HG03457 (cell line): ENCODE data around the gene S100PBP.
A peak's percentile ranks its signal among the peaks of the same experiment; 100 is the strongest.
"Not testable (repeated sequence)": the region's sequence is repeated elsewhere in the genome, so short reads cannot be mapped to it uniquely, and the experiment has no call there.

Source experiments
- ATAC-seq: cut with Tn5 transposase; IDR thresholded peaks from one replicate; pipeline ENCODE4 v1.9.1; 2021; ENCODE audit warnings: moderate number of reproducible peaks; ENCODE audit not compliant: unreplicated experiment

Gene S100PBP

DNA sequence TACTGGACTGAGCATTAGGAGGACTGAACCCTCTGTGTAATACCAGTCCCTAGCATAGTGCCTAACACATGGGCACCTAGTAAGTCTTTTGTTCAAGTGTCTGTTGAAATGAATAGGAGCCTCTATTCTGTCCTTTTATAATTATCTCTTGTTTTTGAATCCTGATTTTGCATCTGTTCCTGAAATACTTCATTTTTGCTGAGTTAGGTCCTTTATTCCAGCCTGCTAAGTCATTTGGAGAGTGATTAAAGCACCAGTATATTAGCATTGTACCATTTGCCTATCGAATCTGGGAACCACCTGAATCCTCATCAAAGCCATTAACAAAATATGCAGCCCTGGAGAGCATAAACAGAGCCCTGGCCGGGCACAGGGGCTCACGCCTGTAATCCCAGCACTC is 32.6 kb upstream of the S100PBP start:
- ATAC-seq: no peak

GRCh38 chr1:32786856-32787255 is 30.6 kb upstream of the S100PBP start:
- no peak for ATAC-seq

DNA sequence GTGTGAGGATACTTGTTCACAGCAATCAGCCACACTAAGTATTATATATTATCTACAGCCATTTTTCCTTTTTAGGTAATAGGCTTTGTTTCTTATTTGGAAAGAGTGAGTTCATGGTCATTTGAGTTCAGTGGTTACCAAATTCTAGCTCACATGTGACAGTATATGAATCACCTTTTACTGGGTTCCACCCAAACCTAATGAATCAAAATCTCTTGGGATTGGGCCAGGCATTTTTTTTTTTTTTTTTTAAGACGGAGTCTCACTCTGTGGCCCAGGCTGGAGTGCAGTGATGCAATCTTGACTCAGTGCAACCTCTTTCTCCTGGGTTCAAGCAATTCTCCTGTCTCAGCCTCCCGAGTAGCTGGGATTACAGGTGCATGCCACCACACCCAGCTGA is 28.1 kb upstream of the S100PBP start:
- not testable (repeated sequence) for ATAC-seq

DNA sequence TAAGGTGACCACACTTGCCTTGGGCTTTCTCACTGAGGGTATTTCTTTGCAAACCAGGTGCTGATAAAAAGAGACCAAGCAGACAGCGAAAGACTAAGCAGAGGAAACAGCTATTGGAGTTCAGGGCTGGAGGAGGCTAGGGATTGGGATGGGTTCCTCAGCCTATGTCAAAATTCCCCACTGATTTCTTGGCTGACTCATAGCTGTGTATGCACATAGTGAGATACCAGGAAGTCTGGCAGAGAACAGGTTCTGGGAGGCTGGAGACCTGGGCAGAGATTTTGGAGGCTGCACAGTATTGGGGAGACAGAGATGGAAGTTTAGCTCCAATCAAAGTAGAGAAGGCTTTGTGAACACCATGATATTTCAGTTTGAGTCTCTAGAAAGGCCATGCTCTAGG is 25.6 kb upstream of the S100PBP start:
- ATAC-seq: no peak

GRCh38 chr1:32795763-32796162 is 21.7 kb upstream of the S100PBP start:
- not testable (repeated sequence) for ATAC-seq

DNA sequence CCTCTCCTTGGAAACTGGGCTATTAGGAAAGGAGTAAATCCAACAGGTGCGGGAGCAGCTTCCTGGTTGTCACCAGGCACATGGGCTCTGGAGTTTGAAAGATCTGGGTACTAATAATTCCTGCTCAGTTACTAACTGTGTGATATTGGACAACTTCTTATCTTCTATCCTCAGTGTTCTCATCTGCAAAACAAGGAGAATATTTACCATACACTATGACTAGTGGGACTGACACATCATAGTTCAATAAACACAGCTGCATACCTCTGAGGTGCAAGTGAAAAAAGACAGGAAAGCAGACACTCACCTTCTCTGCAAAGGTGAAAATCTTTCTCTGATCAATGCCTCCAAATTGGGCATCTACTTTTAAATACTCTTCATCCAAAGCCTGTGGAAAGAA is 20.0 kb upstream of the S100PBP start:
- ATAC-seq: no peak

GRCh38 chr1:32798191-32798590 is 19.3 kb upstream of the S100PBP start:
- no peak for ATAC-seq

DNA sequence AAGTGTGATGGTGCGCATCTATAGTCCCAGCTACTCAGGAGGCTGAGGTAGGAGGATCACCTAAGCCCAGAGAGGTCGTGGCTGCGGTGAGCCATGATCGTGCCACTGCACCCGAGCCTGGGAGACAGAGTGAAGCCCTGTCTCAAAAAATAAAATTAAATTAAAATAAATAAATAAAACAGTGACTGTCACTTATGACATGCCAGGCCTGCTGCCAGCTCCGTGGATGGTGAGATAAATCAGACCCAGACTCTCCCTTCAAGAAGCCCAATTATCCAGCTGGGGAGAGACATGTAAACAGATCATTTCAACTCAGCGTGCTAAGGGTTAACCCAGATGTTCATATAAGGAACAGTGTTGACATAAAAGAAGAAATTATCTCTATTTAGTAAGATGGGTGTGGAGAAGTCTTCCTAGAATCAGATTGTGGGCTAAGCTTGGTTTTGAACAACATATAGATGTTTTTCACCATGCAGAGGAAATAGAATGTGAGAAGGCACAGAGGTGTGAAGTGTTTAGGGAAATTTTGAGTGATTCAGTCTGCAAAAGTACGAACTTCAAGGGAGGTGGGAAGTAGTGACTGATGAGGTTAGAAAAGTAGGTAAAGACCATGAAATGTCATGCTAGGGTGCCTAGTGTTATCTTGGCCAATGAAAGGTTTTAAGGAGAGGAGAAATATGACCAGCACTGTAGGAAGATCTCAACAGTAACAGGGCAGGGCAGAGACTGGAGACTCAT is 18.6 kb upstream of the S100PBP start:
- no peak for ATAC-seq

- no peak for ATAC-seq
Measured at GRCh38 chr1:32801096-32801715, 16.2 kb upstream of the S100PBP start.

- not testable (repeated sequence) for ATAC-seq
Measured at GRCh38 chr1:32804460-32804859, 13.0 kb upstream of the S100PBP start.

- no peak for ATAC-seq
Measured at GRCh38 chr1:32806290-32806689, 11.2 kb upstream of the S100PBP start.

DNA sequence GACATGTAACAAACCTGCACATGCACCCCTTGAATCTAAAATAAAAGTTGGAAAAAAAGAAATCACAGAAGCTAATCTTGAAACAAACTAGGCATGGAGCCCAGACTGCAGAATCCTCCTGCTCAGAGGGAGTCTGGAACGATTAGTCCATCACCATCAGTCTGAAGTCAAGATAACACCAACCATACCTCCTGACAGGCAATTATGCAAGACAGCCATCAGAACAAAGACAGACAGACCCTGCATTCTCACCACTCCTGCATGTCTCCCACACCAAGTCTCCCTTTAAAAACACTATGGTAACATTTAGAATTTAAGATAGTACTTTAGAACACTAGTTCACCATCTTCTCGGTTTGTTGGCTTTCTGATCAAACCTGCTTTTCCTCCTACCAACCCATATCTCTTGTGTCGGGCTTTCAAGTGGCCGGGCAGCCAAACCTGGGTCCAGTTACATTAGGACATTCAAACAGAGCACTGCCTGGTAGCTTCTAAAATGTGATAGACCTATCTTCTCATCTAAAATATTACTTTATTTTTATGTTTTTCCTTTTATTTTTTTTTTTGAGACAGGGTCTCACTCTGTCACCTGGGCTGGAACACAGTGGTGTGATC is 10.4 kb upstream of the S100PBP start:
- no peak for ATAC-seq

DNA sequence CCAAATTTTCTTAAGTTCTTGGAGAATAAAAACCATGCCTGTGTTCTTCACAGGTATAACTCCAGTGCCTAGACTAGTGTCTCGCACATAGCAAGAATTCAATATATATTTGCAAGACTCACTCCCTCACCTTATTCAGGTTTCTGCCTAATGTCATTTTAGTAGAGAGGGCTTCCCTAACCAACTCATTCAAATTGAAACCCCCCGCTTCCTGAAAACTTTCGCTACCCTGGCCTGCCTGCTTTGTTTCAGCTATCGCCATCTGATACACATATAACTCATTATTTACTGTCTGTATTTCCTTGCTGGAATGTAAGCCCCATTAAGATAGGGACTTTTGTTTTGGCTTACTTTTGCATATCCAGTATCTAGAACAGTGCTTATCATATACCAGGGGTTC is 8.9 kb upstream of the S100PBP start:
- ATAC-seq: no peak

GRCh38 chr1:32810358-32810757 is 7.1 kb upstream of the S100PBP start:
- no peak for ATAC-seq

GRCh38 chr1:32811265-32811664 is 6.2 kb upstream of the S100PBP start:
- ATAC-seq: no peak

- no peak for ATAC-seq
Measured at GRCh38 chr1:32811917-32812316, 5.5 kb upstream of the S100PBP start.

DNA sequence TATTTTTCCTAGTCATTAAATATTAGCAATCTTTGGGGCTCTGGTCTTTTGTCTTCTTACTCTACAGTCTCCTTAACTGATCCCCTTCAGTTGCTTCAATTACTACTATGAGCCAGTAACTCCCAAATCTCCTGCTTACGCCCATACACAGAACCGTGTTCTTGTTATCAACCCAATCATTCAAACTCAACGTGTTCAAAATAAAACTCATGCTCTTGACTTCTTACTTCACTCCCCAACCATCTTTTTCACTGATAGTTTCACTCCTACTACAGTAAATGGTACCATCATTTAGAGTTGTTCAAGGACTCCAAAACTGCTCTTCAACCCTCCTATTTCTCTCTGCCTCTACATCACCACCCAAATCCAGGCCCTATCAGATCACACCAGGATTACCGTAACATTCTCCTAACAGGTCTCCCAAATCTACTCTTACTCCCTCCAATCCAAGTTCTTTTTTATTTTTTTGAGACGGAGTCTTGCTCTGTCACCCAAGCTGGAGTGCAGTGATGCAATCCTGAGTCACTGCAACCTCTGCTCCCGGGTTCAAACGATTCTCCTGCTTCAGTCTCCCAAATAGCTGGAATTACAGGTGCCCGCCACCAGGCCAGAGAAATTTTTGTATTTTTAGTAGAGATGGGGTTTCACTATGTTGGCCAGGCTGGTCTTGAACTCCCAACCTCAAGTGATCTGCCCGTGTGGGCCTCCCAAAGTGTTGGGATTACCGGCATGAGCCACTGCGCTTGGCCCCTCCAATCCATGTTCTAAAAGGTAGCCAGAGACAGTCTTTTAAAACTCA is 3.3 kb upstream of the S100PBP start:
- ATAC-seq: no peak

DNA sequence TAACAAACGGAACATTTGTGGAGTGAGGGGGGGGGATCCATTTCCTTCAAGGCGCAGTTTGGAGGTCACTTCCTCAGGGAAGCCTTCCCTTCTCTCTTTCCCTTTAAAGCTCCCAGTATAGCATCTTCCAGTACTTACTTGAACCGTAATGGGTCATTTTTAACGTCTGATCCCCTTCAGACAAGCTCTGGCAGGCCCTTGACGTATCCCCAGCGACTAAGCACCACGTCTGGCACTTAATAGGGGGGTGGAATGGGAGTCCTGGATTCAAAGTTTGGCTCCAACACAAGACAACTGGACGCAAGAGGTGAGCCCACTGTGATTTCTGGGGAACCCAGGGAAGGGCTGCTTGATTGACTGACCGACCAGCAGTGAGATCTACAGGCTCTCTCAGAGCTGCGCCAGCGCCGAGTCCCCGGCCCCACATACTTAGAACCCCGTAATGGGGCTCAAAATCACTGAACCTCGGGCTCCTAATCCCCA is 736 bp upstream of the S100PBP start:
- ATAC-seq: peak; percentile 4

- ATAC-seq: peak; percentile 2
Measured at GRCh38 chr1:32817815-32818786, 648 bp downstream of the S100PBP start.
